ENCODE measurements around the gene GYPC.

GYPC gene

GRCh38 chr2:126739141-126739540 is 83.2 kb downstream of the GYPC start:
- no peak for DNase-seq

GRCh38 chr2:126744640-126745039 is 88.7 kb downstream of the GYPC start:
- no peak for DNase-seq

Measured in NCI-H1930 (cell line).